SHP77 treated with DMSO at 0.1 percent for 48 hours (cell line): ENCODE results near the gene TALDO1.

Source experiments
- DNase-seq: peaks from one replicate; lab custom pipeline; 2025; lab: John Stamatoyannopoulos, UW

TALDO1 gene

GRCh38 chr11:801097-801780 is 54.0 kb downstream of the TALDO1 start:
- DNase-seq = no peak

GRCh38 chr11:802018-802617 is 54.9 kb downstream of the TALDO1 start:
- no peak for DNase-seq

- DNase-seq = no peak
Observed at GRCh38 chr11:802693-803466, 55.6 kb downstream of the TALDO1 start.

- no peak for DNase-seq
Observed at GRCh38 chr11:803467-803742, 56.1 kb downstream of the TALDO1 start.

GRCh38 chr11:803770-804598 is 56.7 kb downstream of the TALDO1 start:
- no peak for DNase-seq

GRCh38 chr11:804599-804964 is 57.3 kb downstream of the TALDO1 start:
- no peak for DNase-seq

- DNase-seq = no peak
Observed at GRCh38 chr11:808427-809286, 61.4 kb downstream of the TALDO1 start.

GRCh38 chr11:809287-810039 is 62.2 kb downstream of the TALDO1 start, which contains the start of gene RPLP2:
Gene RPLP2, plus strand, starts transcription at chr11:809967. Its CDS starts 268 bp downstream, at chr11:810235.
- DNase-seq = peak; percentile 66

GRCh38 chr11:810040-810567 is 62.8 kb downstream of the TALDO1 start:
- no peak for DNase-seq

GRCh38 chr11:811446-812245 is 64.4 kb downstream of the TALDO1 start:
- DNase-seq = no peak

- DNase-seq = no peak
Observed at GRCh38 chr11:812390-812789, 65.1 kb downstream of the TALDO1 start.

GRCh38 chr11:813072-813455 is 65.8 kb downstream of the TALDO1 start:
- DNase-seq = no peak

- DNase-seq = no peak
Observed at GRCh38 chr11:813456-814096, 66.3 kb downstream of the TALDO1 start.
